Suppressor macrophage (primary cell): Measurements from ENCODE around the gene DENND11.

Source experiments
- DNase-seq, 4 experiments: peaks; one replicate each; pipeline ENCODE4 v3.0.0-alpha.2; 2020 to 2022
- total RNA-seq, 17 experiments: gene quantifications; one replicate each; lab custom pipeline; 2026; ENCODE audit warnings: mixed read lengths in 6 of 17, inconsistent platforms in 3 of 17; lab: John Stamatoyannopoulos, UW

The DENND11 gene
- total RNA-seq: 13.1 to 93.8 (median 59.7) reads per million in 17 experiments

GRCh38 chr7:141702047-141702567 is at the start of gene DENND11:
DENND11 (minus strand) TSS chr7:141702166; CDS start chr7:141702153, 13 bp downstream.
- peak; percentile 56 to 85 (median 72) for DNase-seq

- no peak for DNase-seq
Observed at GRCh38 chr7:141748396-141748795, 46.4 kb upstream of the DENND11 start.

GRCh38 chr7:141744131-141744530 is 42.2 kb upstream of the DENND11 start:
- no peak for DNase-seq

- DNase-seq: no peak
Observed at GRCh38 chr7:141742229-141742628, 40.3 kb upstream of the DENND11 start.

- no peak for DNase-seq
Observed at GRCh38 chr7:141739250-141739649, 37.3 kb upstream of the DENND11 start.

- DNase-seq: no peak
Observed at GRCh38 chr7:141738592-141739013, 36.6 kb upstream of the DENND11 start.

GRCh38 chr7:141737836-141738591 is 36.0 kb upstream of the DENND11 start, which contains the start of gene SSBP1:
SSBP1 (plus strand) TSS chr7:141738358; CDS start chr7:141739167, 809 bp downstream.
- DNase-seq: peak; percentile 96 to 98 (median 97)

GRCh38 chr7:141737118-141737835 is 35.3 kb upstream of the DENND11 start:
- DNase-seq: peak; percentile 9 to 41 (median 36)

- no peak for DNase-seq
Observed at GRCh38 chr7:141731476-141732149, 29.6 kb upstream of the DENND11 start.

- DNase-seq: no peak
Observed at GRCh38 chr7:141729020-141729419, 27.1 kb upstream of the DENND11 start.

GRCh38 chr7:141722529-141722928 is 20.6 kb upstream of the DENND11 start:
- no peak for DNase-seq

GRCh38 chr7:141717450-141717849 is 15.5 kb upstream of the DENND11 start:
- no peak for DNase-seq

GRCh38 chr7:141715794-141716689 is 14.1 kb upstream of the DENND11 start:
- DNase-seq: no peak

GRCh38 chr7:141715018-141715417 is 13.1 kb upstream of the DENND11 start:
- DNase-seq: no peak

GRCh38 chr7:141714571-141714970 is 12.6 kb upstream of the DENND11 start:
- DNase-seq: no peak

GRCh38 chr7:141713890-141714289 is 11.9 kb upstream of the DENND11 start:
- no peak for DNase-seq

- DNase-seq: no peak
Observed at GRCh38 chr7:141712603-141713255, 10.8 kb upstream of the DENND11 start.

GRCh38 chr7:141710301-141710700 is 8.3 kb upstream of the DENND11 start:
- no peak for DNase-seq

- DNase-seq: no peak
Observed at GRCh38 chr7:141709749-141710148, 7.8 kb upstream of the DENND11 start.

GRCh38 chr7:141709318-141709717 is 7.4 kb upstream of the DENND11 start:
- DNase-seq: no peak

- no peak for DNase-seq
Observed at GRCh38 chr7:141708351-141708750, 6.4 kb upstream of the DENND11 start, which contains the start of gene WEE2. WEE2 (plus strand) TSS chr7:141708353; CDS start chr7:141708759, 406 bp downstream.
